ENCODE results near the gene EXOC5.
"Not testable (repeated sequence)": the region's sequence is repeated elsewhere in the genome, so short reads cannot be mapped to it uniquely, and the experiment has no call there.

Gene EXOC5

DNA sequence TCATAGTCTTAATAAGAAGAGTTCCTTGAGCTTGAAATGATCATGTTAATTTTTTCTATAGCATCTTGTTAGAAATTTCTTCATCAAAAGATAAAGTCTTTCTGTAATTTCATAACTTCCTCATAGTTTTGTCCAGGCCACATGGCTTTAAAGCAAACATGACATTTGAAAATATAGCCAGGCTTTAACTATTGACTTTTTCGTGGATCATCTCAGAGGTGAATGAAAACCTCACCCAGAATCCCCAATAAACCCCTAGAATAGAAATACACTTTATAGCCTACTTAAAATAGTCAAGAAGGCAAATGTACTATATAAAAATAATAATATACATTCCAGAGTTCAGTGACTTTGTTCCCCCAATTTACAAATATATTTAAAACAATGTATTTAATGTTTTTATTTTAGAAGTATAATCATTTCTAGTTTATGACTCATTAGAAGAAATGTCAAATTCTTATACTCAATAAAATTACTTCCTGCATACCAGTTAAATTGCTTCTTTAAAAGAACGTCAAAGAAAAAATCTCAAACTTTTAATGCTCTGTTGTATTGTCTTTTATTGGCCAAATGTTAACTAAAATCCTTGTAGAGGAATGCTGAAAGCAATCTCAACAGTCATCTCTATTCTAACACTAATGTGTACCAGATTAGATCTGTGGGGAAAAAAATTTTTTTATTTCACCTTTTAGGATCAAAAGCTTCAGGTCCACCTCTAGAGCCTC, 21.6 kb downstream of the EXOC5 start:
- DNase-seq, result no peak

GRCh38 chr14:57245941-57246340, 22.8 kb downstream of the EXOC5 start:
- DNase-seq, result no peak

GRCh38 chr14:57244106-57244505, 24.6 kb downstream of the EXOC5 start:
- DNase-seq, result no peak

DNA sequence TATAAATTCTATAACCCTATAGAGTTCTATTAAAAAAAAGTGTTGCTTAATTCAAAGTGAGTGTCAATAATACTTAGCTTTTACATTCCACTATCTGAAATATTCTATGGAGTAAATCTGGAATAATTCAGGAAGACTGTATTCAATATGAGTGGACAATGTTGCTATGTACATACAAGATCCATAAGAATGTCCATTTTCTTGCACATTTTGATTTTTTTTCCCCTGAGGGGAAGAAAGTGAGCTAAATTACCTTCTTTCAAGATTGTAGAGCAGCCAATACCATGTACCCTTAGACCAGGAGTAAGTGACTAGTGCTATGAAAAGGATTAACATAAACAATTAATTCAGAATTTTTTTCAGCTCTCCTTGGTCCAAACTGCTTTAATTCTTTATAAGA, 25.4 kb downstream of the EXOC5 start:
- DNase-seq, result no peak

DNA sequence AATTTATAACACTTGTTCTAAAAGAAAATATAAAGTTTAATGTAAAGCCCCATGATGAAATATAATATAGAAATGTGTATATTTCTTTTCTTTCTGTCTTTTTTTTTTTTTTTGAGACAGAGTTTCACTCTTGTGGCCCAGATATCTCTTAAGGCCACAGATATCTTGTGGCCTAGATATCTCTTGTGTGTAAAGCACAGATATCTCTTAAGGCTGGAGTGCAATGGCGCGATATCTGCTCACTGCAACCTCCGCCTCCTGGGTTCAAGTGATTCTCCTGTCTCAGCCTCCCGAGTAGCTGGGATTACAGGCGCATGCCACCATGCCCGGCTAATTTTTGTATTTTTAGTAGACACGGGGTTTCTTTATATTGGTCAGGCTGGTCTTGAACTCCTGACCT, 28.6 kb downstream of the EXOC5 start:
- not testable (repeated sequence) for DNase-seq

DNA sequence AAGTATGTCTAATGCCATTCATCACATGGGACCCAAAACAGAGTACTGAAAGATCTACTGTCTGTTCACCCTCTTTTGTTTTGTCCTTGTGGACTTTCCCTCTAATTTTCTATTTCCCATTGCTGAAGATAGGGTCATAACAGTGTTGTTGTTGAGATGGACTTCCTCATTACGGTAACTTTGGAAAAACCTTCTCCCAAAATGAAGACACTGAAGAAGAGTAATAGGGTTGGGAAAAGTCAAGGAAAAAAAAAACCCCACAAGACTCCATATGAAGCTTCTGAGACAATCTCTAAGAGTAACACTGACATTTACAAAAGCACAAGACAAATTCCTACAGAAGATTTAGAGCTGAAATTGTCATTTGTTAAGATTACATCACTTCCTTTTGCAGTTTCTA, 36.7 kb downstream of the EXOC5 start:
- no peak for DNase-seq

GRCh38 chr14:57228320-57228719, 40.4 kb downstream of the EXOC5 start:
- not testable (repeated sequence) for DNase-seq

DNA sequence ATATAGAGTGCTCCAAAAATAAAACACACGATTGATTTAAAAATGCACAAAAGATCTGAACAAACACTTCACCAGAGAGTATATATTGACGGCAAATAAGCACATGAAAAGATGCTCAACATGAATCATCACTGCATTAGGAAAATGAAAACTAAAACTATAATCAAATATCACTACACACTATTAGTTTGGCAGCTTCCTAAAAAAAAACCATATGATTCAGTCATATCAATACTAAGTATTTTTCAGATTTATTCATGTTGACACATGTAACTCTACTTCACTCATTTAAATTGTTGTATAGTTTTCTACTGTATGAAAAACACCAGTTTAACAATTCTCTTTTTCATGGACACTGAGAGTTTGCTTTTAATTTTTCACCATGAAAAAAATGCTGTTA, 41.6 kb downstream of the EXOC5 start:
- no peak for DNase-seq

DNA sequence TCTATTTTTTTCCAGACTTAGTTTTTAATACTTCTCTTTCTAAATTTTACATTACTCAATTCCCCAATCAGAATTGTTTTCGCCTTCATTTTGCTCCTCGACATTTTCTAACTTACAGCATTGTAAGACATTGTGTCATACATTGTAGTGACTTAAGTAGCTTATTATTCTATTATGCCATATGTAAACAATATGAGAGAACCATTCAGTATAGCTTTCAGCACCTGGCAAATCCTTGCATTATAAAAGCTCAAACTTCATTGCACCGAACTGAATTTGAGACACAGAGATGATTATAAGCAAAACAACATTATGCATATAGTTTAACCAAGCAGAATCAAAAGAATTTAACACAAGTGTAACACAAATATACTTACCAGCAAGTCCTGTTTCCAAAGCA, 46.8 kb downstream of the EXOC5 start:
- no peak for DNase-seq

DNA sequence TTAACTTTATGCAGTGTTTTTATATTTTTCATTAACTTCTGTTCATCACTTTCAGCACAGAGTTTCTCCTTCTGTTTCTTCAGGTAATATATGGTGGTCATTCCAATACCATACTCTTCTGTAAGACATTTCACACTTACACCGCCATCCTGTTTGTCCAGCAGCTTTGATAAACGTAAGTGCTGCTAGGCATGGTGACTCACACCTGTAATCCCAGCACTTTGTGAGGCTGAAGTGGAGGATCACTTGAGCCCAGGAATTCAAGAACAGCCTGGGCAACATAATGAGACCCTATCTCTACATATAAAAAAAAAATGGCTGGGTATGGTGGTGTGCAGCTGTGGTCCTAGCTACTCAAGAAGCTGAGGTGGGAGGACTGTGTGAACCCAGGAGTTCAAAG, 55.8 kb downstream of the EXOC5 start:
- no peak for DNase-seq

DNA sequence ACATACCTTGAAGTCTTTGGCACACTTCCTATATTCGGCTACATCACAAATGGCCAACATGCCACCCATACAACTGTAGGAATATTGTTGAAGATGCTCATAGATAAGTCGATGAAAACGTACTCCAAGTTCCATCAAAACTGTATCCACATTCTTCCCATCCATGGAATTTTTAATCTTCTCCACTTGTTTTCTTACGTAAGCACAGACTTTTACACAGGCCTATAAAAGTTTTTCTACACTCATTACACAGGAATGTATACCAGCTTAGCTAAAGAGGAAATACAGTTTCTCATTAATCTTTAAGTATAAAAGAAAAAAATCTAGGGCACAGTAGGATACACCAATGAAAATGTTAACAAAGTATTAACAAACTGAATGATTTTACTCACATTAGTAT, 59.1 kb downstream of the EXOC5 start:
- no peak for DNase-seq

DNA sequence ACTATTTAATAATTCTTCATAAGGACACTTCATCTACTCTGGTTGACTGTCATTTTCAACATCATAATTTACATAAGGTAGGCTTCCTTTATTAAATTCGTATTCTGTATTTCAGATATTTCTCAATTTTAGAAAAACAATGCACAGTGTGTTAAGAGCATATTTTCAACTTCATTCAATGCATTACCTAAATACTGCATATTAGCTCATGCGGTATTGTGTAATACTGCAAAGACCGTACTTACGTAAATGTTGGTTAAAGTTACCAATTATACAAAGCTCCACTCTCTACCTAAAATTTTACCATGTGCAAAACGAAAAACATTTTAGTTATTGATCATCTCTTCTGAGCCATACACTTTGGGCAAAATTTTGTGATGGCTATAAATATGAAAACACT, 62.8 kb downstream of the EXOC5 start:
- no peak for DNase-seq

DNA sequence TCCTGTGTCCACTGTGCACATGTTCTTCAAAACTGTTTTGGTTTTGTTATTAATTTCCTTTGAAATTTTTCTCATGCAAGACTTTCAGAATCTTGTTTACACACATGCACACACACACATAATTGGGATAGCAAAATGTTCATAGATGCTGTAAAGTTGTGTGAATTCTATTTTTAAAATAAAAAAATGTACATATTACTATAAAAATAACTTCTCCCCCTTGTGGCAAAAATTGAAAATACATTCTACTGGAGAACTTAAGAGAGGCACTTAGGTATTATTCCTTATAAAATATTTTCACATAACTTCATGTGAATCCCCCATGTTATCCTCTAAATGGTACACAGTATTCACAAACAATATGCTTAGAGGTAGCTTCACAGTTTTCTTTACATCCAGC, 66.0 kb downstream of the EXOC5 start:
- DNase-seq, result not testable (repeated sequence)

GRCh38 chr14:57199921-57200320, 68.8 kb downstream of the EXOC5 start:
- DNase-seq, result no peak

DNA sequence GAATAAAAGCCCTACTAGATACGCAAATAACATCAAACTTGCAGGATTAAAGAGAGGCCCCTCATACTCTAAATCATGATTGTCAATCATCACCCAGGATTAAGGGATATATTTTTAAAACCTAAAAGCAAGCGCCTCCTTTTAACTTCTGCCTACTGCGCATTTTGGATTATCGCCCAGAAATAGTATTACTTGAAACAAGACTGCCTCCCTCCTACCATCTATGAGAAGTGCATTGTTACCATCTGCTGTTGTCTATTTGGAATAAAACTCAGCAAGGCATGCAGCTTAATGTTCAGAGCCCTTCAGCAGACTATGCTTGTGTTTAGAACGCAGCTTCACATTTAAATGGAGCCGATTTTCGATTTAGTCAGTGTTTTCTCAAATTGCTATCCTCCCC, 79.6 kb downstream of the EXOC5 start:
- DNase-seq, result no peak

GRCh38 chr14:57182760-57183503, 85.8 kb downstream of the EXOC5 start:
- no peak for DNase-seq

DNA sequence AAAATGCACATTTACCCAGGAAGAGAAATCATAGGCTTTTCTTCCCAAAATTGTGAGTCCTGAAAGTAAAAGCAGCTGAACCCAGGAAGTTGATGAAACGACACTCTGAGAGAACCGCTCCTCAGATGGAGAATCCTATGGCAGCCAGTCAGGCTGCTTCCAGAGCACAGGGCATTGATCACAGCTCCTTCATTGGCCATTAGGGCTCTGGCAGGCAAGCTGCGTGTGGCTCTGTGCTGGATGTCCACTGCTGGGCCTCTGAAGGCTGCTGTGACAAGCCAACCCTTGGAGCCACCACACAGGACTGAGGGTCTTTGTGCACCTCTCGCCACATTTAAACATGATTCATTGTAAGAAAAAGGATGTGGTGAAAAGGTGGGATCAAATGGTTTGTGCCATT, 89.4 kb downstream of the EXOC5 start:
- no peak for DNase-seq

GRCh38 chr14:57174466-57174865, 94.2 kb downstream of the EXOC5 start:
- DNase-seq, result no peak

GRCh38 chr14:57171903-57172302, 96.8 kb downstream of the EXOC5 start:
- DNase-seq, result no peak

DNA sequence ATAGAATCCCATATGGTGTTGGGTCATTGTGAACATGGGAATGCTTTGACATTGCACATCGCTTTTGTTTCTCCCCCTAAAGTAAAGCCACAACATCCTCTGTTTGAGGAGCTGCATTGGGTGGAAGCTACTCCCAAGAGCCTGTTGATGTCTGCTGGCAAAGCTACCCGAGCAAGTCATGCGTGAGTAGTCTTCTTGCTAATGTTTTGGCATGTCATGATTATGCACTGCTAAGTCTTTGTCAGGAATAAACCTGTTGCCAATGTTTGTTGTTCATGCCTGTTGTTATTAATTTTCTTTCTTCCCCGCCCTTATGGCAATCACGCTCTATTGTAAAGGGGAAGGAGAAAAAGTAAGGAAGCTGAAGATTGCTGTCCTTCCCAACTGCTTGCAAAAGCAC, 97.3 kb downstream of the EXOC5 start:
- DNase-seq, result no peak

- DNase-seq, result no peak
These were observed 98.8 kb downstream of the EXOC5 start for GRCh38 chr14:57169901-57170300.

GRCh38 chr14:57168138-57168679, 100.5 kb downstream of the EXOC5 start:
- no peak for DNase-seq

GRCh38 chr14:57161583-57162234, 107.0 kb downstream of the EXOC5 start:
- no peak for DNase-seq

GRCh38 chr14:57160333-57160732, 108.4 kb downstream of the EXOC5 start:
- DNase-seq, result no peak
